ENCODE data around the gene BCL2L1.
"Not testable (repeated sequence)": the region's sequence is repeated elsewhere in the genome, so short reads cannot be mapped to it uniquely, and the experiment has no call there.

BCL2L1 gene

DNA sequence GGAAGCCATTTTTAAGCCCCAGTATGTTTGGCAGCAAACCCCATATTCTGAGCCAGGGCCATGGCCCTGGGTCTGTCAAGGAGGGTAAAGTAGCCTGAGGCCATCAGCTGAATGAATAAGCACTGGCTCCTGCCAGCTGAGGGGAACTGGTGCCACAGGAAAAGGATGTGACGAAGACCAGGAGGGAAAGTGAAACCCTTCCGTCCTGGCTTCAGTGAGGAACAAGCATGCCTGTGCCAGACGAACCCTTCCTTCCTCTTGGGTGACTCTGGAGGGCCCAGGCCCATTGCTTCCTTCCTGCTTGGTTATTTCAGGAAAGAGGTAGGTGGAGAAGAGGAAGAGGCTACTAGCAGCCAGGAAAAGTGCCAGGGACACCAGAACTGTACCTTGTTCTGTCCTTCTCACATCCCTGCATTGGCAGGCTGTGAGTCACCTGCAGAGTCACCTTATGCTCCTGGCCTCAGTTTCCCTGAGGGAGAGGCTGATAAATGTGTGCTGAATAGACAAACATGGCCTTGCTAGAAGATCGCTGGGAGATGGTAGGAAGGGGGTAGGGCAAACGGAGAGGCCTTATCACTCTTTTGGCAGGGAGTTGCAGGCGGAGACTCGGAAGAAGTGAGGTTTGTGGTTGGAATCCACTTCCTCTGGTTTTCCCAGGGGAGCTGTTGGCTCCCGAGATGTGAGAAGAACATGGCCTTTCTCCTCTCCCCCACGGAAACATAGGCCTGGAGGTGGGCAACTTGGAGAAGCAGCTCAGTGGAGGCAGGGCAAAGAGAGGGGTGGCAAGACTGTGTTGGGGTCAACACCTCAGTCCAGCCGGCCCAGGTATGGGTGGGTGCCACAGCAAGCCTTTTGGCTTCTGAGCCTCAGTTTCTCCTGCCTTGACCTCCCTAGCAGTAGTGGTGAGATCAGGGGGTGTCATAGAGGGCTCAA, 47.5 kb downstream of the BCL2L1 start:
- no peak for DNase-seq (ENCODE audit: low spot score)

DNA sequence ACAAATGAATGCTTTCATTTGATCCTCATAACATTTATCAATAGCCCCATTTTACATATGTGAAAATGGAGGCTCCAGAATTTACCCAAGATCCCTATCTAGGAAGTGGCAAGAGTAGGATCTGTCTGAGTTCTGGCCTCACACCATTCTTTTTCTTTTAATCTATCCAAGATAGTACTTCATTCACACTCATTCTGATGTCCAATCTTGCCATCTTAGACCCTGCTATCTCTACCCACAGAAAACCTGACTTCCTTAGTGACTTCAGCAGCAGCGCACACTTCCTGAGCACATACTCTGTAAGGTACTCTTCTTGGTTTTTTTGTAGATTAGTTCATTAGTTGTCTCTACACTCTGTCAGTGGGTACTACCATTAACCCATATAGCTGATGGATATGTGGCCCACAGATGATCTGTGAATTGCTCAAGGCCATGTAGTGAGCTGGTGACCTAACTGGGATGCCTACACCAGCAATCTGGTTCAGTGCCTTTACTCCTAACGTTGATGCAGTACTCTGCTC, 48.7 kb downstream of the BCL2L1 start:
- DNase-seq (ENCODE audit: low spot score): no peak

DNA sequence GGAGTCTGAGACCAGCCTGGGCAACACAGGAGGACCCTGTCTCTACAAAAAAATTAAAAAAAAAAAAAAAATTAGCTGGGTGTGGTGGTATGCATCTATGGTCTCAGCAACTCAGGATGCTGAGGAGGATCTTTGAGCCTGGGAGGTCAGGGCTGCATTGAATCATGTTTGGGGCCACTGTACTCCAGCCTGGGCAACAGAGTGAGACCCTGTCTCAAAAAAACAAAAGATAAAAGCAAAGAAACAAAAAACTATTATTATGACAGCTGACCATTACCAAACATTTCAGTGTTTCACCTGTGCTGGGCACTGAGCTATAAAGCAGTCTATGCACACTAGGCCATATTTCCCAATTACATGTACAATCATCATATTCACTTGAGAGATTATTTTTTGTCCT, 49.2 kb downstream of the BCL2L1 start:
- DNase-seq (ENCODE audit: low spot score): no peak

DNA sequence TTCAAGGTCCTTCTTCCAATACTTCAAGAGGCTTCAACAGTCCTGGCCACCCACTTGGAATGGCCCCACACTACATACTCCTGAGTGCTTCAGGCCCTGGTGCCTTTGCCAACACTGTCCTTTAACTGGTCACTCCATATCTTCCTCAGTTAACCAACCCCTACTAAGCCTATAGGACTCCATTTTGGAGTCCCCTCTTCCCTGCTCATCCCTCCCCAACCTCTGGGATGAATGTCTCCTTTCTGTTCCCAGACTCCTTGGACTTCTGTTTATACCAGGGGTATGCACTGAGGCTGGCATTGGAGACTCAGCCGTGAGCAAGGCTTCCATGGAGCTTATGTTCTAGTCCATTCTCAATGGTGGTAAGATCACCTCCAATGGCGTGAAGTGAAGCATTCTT, 51.3 kb downstream of the BCL2L1 start:
- no peak for DNase-seq (ENCODE audit: low spot score)

DNA sequence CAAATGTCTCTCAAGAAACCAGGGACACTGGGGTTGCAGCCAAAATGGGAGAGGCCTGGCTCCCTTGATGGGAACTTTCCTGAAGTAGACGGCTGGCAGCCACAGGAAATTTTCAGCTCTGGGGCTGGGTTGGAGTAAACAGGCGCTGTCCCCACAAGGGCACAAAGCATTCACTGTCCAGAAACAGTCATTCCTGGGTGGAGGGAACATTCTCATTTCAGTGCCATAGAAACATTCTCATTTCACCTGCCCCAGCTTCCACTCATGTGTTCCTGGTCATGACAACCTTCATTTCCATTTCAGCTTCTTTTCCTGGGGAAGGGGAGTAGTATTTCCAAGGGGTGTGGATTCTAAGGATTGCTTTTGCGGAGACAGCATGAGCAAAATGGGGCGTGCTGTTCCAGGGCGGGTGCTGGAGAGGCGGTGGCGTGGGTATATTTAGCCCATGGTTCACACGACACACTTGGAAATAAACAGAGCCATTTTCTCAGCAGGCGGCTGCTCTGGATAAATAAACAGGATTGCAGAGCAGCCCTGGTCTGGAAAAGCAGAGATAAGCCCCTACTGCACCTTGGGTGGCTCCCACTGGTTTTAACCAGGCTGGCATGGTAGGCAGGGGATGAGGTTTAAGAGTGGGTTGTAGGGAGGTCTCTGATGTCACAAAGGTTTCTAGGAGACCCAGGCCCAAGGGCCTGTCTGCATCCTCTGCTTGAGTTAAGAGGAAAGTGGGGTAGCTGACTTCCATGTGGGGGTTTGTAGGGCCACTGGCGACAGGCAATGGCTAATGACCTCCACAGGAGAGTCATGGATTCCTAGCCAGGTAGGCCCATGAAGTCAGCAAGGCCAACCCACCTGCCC, 52.1 kb downstream of the BCL2L1 start:
- no peak for DNase-seq (ENCODE audit: low spot score)

DNA sequence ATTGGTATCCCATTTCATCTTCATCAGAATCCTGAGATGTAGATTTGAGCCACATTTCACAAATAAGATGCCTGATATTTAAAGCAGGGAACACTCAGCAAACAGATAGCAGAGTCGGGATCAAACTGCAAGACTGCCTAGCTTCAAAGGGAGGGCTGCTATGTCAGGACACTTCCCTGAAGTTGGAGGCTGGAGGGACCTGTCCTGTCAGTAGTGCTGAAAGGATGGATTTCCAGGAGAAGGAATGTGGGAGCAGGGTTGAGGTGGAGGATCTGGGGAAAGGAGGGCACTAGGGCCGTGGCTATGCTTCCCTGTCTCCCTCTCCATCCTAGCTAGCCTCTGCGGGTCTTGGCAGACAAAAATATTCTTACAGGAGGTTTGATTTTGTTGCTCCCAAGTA, 52.8 kb downstream of the BCL2L1 start:
- no peak for DNase-seq (ENCODE audit: low spot score)

DNA sequence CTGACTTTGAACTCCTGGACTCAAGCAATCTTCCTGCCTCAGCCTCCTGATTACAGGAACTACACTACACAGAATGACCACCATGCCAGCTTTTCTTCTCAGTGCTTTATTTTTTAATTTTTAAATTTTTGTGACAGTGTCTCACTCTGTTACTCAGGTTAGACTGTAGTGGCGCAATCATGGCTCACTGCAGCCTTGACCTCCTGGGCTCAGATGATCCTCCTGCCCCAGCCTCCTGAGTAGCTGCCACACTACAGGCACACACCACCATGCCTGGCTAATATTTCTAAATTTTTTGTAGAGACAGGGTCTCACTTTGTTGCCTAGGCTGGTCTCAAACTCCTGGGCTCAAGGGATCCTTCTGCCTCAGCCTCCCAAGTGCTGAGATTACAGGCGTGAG, 53.7 kb downstream of the BCL2L1 start:
- DNase-seq (ENCODE audit: low spot score): not testable (repeated sequence)

DNA sequence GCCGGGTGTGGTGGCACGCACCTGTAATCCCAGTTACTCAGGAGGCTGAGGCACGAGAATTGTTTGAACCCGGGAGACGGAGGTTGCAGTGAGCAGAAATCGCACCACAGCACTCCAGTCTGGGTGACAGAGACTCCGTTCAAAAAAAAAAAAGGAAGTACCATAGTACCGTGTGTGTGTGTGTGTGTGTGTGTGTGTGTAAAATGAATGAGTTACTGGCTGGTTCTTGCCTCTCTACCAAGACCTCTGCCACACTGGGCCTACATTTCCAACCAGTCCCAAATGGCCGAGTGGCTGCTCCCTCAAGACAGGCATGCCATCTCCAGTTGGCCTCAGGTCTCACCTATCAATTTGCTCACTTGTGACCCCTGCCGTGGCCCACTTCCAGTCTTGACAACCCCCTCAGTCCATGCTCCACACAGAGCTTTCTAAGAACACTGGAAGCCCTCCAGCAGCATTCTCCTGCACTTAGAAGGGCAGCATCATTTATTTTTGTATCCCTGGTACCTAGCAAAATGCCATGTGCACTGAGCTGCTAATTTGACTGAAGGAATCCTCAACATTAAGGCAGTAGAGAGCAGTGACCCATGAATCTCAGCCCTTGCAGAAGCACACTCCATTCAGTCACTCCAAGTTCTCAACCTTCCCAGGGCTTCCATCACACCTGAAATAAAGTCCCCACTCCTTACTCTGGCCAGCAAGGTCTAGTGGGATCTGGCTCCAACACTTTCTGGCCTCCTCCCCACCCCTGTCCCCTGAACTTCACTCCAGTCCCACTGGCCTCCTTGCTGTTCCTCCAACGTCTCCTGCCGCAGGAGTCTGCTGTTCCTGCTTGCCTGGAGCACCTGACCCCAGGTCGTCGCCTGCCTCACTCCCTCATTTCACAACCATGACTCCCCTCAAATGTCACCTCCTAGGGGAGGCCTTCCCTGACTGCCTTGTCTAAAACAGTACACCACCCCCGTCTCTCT, 55.1 kb downstream of the BCL2L1 start:
- no peak for DNase-seq (ENCODE audit: low spot score)

DNA sequence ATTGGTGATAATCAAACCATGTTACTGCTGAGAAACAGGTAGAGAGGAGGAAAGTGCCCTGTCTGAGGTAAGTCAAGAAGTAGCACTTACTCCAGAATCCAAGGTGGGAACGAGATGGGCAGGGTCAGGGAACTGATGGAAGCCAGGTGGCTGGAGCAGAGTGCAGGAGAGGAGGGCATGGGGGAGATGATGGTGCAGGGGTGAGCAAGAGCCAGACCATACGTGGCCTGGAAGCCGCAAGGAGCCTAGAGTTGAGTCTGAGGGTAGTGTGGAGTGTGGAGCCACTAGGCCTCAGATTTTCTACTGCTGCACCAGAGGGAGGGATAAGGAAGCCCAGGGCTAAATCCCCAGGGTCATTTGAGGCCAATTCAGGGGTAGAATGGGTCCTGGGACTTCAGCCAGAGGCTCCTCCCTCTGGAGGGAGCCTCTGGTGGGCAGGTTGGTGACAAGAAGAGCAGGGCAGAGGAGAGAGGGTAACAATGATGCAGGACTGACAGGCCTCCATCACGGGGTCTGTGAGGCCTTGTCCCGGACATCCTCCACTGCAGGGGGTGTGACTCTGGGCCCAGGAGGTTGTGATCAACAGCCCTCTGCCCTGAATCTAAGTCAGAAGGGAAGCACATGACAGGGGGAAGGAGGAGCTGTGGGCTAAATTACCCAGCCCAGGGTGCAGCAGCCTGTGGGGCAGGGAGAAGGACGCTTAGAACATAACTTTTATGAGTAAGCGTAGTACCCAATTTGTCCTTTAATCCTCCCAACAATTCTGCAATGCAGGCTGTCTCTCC, 56.2 kb downstream of the BCL2L1 start:
- no peak for DNase-seq (ENCODE audit: low spot score)

DNA sequence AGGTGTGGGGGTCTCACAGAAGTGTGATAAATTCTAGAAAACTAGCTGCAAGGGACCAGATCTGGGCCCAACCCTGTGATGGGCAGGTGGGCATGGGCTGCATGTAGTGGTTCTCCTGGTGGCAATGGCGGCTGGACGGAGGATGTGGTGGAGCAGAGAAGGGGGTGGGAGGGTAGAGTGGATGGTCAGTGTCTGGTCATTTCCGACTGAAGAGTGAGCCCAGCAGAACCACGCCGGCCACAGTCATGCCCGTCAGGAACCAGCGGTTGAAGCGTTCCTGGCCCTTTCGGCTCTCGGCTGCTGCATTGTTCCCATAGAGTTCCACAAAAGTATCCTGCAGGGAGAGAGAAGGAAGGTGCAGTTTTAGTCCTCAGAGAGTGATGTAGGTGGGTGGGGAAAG, 56.9 kb downstream of the BCL2L1 start:
- DNase-seq (ENCODE audit: low spot score): no peak

DNA sequence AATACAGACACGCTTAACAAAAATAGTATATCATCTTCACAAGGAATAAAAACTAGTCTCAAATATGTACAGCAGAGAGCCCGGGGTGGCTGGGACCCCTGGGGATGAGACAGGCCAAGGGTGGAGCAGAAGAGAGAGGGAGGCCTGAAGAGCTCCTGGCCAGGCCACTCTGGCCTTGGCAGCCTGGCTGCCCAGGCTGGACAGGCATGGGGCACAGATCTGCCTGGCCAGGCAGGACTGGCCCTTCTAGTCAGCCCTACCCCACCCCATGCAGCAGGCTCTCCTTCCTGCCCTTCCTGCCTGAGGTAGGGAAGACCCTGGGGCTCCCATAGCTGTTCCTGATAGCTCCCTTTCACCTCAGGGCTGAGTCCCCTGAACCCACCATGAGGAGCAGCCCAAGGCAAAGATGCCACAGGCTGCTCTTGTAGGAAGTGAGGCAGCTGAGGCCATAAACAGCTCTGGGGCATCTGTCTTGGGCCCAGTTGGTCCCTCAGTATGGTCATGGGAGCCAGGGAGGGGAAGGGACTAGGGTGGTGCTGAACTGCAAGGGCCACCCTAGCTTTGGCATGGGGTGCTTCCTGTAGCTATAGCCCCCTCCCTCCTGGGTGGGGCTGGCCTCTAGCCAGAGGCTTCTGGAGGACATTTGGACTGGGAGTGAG, 57.8 kb downstream of the BCL2L1 start:
- DNase-seq (ENCODE audit: low spot score): no peak

DNA sequence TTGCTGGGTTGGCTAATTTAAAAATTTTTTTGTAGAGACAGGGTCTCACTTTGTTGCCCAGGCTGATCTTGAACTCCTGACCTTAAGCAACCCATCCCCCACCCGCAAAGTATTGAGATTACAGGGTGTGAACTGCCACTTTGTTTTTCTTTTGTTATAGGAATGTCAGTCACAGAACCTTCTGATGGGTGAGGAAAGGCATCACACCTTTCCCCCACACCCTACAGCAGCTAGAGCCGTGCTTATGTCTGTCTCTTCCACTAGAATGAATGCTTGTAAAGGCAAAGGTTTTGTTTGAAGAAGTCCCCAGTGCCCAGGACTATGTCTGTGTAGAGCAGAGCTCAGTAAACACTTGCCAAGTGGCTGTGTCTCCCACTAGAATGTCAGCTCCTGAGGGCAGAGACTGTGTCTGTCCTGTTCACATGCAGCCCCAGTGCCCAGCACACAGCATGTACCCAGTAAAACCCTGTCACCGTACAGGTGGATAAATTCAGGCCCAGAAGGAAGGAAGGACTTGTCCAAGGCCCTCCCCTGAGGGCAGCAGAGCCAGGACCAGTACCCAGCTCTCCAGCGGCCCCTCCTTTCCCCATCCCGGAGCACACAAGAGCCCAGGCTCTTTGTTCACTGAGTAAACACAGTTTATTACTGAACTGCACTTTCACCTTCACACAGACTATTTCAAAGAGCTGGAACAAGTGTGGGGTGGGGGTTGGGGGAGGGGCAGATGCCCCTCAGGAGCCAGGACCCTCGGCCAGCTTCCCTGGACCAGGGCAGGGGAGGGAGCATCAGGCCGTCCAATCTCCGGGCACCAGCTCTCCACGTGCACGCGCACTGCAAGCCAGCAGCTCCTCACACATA, 58.6 kb downstream of the BCL2L1 start:
- no peak for DNase-seq (ENCODE audit: low spot score)

DNA sequence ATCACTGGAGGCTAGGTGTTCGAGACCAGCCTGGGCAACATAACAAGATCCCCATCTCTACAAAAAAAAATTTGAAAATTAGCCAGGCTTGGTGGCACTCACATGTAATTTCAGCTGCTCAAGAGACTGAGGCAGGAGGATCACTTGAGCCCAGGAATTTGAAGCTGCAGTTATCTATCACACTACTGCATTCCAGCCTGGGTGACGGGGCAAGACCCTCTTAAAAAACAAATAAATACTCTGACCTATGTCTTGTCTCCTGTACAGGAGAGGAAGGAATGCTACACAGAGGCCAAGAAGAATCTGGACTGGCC, 59.2 kb downstream of the BCL2L1 start:
- no peak for DNase-seq (ENCODE audit: low spot score)

DNA sequence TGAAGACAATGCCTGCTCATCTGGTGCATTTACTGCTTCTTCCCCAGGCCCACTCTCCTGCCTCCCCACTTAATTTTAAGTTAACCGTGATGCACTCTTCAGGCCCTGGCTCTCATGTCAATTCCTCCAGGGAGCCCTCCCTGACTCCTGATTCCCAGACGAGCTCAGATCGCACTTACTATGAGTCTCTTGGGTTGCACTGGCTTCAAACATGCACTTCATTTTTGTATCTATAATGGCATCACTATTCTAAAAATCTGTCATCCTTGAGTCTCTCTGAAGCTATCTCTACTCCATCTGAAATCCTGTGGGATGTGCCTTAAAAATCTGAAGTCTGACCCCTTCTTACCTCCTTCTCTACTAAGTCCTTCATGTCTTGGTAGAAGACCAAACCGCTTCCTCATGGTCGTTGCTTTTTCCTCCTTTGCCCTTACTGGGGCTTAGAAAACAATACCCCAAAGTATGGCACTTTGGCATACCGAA, 60.3 kb downstream of the BCL2L1 start:
- DNase-seq (ENCODE audit: low spot score): no peak

DNA sequence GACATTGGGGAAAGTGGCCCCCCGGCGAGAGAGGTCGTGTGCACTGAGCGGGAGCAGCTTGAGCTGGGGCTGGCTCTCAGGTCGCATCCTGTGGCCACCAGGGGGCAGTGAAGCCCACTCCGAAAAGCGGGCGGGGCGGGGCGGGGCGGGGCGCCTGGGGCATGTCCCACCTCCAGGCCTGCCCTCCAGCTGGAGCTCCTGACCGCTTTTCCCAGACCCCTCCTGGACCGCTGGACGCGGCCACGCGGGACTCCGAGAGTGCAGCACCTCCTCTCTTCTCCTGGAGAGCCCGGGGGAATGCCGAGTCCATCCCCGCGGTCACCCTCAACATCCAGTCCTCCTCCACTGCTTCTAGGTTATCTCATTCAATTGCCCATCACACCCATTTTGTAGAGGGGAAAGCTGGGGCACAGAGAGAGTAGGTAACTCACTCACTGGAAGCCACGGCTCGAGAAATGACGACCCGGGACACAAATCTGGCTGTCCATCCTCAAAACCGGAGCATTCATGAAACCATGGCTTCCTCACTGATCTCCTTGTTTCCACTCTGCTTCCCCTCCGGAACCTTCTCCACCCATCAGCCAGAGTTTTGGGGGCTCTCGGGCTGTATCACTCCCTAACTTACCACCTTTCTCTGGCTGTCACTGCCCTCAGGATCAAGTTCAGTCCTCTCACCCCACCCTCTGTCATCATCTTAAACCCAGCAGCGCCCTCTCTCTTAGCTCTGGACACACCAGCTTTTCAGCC, 60.9 kb downstream of the BCL2L1 start:
- DNase-seq (ENCODE audit: low spot score): peak; percentile 82

DNA sequence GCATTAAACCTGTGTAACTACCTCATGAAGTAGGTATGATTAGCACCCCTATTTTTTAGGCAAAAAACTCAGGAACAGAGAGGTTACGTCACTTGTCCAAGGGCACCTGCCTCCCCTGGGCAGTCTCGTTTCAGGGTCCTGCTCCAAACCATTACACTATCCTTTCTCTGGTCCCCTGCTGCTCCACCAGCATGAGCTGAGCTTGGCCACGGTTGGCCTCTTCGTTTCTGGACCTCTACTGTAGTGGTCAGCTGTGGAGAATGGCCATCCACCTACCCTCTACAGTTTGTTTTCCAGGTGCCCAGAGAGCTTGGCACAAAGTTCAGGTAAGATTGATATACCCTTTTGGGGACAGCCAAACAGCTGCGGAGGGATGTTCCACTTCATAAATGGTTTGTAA, 68.1 kb downstream of the BCL2L1 start:
- no peak for DNase-seq (ENCODE audit: low spot score)

DNA sequence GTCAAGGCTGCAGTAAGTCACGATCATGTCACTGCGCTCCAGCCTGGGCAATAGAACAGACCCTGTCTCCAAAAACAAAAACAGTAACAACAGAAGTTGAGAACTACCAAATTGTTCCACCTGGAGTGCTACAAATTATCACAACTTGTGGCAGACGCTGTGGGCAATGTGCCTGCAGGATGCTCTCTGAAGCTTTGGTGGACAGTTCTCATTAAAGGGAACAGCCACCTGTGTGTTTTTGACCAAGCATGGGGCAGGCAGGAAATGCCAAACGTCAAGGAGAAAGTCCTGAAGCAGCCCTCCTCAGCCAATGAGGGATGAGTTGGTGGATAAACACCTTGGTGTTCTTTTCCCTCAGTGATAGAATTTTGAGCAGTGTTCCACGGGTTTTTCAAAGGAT, 69.1 kb downstream of the BCL2L1 start:
- no peak for DNase-seq (ENCODE audit: low spot score)

DNA sequence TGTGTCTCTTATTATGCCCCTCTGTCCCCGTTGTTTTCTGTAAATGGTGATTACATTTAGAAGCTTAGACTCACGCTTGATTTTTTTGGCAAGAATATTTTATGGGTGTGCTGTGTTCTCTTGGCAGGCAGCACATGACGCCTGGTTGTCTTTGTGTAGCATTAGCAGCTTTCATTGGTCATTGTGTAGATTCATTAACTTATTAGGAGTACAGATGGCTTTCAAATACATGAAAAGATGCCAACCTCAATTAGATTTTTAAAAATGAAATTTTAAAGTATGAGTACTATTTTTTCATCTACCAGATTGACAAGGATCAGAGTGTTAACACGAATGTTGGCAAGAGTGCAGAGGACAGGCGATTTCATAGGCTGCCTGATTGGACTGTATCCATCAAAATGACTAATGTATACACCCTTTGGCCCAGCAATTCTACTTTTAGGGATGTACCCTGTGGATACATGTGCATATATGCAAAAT, 69.7 kb downstream of the BCL2L1 start:
- no peak for DNase-seq (ENCODE audit: low spot score)

All from RKO (cell line).